Left ventricle myocardium inferior (tissue), 1 donor: ENCODE results near the gene DEPP1. TPM values are rescaled to one million over a fixed set of nuclear protein-coding genes. Genes with fewer than 3 reads are reported as not detected.

Source experiments
- DNase-seq: peaks from one replicate; pipeline ENCODE4 v3.0.0-alpha.2; 2020
- H3K27ac ChIP-seq: fragments of 200-600 bp; replicated peaks from 2 replicates; pipeline ENCODE4 v1.8.0; 2021
- H3K27me3 ChIP-seq: fragments of 200-600 bp; 2 replicates; pipeline ENCODE4 v1.8.0; 2021; ENCODE audit warnings: low read depth
- H3K36me3 ChIP-seq: fragments of 200-600 bp; 2 replicates; pipeline ENCODE4 v1.8.0; 2021
- H3K4me1 ChIP-seq: fragments of 200-600 bp; 2 replicates; pipeline ENCODE4 v1.8.0; 2021
- H3K4me3 ChIP-seq: fragments of 200-600 bp; 2 replicates; pipeline ENCODE4 v1.8.0; 2021; ENCODE audit warnings: mild to moderate bottlenecking, moderate library complexity
- H3K9me3 ChIP-seq: fragments of 200-600 bp; replicated peaks from 2 replicates; pipeline ENCODE4 v1.8.0; 2021
- intact Hi-C: fragments of 100-400 bp; cut with micrococcal nuclease; formaldehyde crosslinking; loops from one replicate; pipeline ENCODE4 v1.11.0; 2022
- total RNA-seq: library from RNA; stranded (reverse); fragmentation: NEBNext Ultra II Directional; extraction: Animal tissue kit (Norgen Biotek cat#: 25700); gene quantifications from one replicate; pipeline ENCODE4 v1.2.1, GENCODE V29; 2021
- TF ChIP-seq, protein P1 (sequence below): fragments of 200-600 bp; IDR thresholded peaks from 2 replicates; pipeline ENCODE4 v1.8.0; 2021; ENCODE audit warnings: antibody characterized with exemption, mild to moderate bottlenecking, borderline replicate concordance
- donor health status: DM: no; HTN: yes; CAD: no; lungs with severe emphysema.

DEPP1 gene
- total RNA-seq, 1 donor from 2014 or later, result 27.5 TPM

DNA sequence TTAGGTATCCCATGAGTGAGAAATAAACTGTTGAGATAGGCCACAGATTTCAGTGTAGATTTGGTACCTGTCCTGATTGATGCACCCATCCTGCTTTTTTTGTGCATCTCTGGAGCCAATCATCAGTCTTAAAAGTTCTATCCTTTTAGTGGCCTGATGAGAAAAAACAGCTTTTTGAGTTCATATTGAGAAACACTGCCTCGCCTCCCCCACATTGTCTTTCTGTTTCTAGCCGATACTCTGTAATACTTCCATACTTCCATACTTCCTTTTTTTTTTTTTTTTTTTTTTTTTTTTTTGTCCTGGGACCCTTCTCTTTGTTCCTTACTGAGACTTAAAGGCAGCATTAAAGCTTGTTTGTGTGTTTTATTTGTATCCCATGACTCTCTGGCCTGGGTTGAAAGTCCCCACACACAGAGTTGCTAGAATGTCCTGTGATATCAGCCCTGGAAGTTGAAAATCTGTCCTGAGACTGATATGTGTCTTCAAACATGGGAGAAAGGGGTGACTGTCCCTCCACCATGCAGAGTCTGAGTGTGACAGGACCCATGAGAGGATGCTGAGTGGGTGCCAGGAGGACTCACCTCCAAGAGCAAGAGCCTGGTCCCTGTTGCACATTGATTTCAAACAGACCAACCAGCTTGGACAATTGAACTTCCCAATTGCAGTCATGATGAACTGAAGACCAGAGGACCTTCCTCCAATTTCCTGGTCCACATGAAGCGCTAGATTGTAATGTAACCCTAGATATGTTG lies 27.8 kb upstream of the DEPP1 start:
- Histone ChIP-seq H3K4me3 (no peak overlapping the region), H3K27ac (no peak overlapping the region), H3K4me1 (peaks cover 49% of the 10 kb centered on the region), H3K36me3 (peaks cover 25% of the 10 kb centered on the region), H3K9me3 (peaks cover 8% of the 10 kb centered on the region), H3K27me3 (no peaks in the 10 kb centered on the region)
- TF ChIP-seq, protein P1, sequence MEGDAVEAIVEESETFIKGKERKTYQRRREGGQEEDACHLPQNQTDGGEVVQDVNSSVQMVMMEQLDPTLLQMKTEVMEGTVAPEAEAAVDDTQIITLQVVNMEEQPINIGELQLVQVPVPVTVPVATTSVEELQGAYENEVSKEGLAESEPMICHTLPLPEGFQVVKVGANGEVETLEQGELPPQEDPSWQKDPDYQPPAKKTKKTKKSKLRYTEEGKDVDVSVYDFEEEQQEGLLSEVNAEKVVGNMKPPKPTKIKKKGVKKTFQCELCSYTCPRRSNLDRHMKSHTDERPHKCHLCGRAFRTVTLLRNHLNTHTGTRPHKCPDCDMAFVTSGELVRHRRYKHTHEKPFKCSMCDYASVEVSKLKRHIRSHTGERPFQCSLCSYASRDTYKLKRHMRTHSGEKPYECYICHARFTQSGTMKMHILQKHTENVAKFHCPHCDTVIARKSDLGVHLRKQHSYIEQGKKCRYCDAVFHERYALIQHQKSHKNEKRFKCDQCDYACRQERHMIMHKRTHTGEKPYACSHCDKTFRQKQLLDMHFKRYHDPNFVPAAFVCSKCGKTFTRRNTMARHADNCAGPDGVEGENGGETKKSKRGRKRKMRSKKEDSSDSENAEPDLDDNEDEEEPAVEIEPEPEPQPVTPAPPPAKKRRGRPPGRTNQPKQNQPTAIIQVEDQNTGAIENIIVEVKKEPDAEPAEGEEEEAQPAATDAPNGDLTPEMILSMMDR, result no peak
- intact Hi-C loops, result no loop called here
- DNase-seq, result no peak

DNA sequence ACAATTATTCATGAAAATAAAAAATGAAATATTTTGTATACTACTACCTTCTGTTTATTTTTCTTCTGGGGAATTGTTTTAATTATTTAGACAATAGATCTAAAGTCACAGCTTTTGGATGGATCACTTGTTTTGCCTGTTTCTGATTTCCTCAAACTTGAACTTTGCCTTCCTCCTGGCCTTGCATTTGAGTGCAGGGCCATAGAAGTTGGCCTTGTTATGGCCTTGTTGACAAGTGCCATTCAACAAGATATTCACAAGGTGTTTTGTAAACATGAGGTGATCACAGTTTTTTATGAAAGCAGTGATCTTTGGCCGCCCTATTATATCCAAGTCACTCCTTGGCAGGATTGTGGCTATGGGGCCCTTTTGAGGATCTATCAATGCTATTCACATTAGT lies 26.7 kb upstream of the DEPP1 start:
- TF ChIP-seq, protein P1, result no peak
- intact Hi-C loops, result no loop called here

DNA sequence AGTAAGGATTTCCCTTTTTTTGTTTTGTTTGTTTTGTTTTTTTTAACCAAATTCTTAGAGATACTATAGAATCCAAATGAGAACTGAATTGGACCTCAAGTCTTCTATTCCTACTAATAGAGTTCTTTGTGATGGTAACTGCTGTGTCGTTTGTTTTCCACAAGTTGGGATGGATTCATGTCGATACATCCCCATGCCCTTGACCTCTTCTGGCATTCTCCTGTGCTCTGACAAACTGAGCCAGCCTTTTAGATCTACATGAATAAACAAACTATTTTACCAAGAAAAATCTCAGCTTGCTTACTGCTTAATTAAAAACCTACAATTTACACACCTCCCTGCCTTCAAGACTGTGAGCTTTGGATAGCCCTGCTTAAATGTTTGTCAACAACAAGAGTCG lies 26.1 kb upstream of the DEPP1 start:
- intact Hi-C loops, result no loop called here
- Histone ChIP-seq H3K4me3 (no peak overlapping the region), H3K4me1 (peaks cover 64% of the 10 kb centered on the region), H3K27me3 (no peaks in the 10 kb centered on the region), H3K36me3 (peaks cover 25% of the 10 kb centered on the region), H3K9me3 (peaks cover 8% of the 10 kb centered on the region), H3K27ac (no peak overlapping the region)
- TF ChIP-seq, protein P1, result no peak
- DNase-seq, result no peak

More for the DNA sequence above, 26.7 kb upstream of the DEPP1 start:
- peaks cover 58% of the 10 kb centered on the region for H3K4me1 ChIP-seq
- peaks cover 25% of the 10 kb centered on the region for H3K36me3 ChIP-seq
- no peak for DNase-seq
- H3K27ac ChIP-seq, result no peak overlapping the region
- no peak overlapping the region for H3K4me3 ChIP-seq
- peaks cover 8% of the 10 kb centered on the region for H3K9me3 ChIP-seq
- H3K27me3 ChIP-seq, result no peaks in the 10 kb centered on the region

DNA sequence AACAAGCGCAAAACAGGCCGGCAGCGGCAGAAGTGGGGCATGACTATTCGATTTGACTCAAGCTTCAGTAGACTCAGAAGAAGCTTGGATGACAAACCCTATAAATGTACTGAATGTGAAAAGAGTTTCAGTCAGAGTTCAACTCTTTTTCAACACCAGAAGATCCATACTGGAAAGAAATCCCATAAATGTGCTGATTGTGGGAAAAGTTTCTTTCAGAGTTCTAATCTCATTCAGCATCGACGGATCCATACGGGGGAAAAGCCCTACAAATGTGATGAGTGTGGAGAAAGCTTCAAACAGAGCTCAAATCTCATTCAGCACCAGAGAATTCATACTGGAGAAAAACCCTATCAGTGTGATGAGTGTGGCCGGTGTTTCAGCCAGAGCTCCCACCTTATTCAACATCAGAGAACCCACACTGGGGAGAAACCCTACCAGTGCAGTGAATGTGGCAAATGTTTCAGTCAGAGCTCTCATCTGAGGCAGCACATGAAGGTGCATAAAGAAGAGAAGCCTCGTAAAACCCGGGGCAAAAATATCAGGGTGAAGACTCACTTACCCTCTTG lies 24.9 kb upstream of the DEPP1 start:
- Histone ChIP-seq H3K4me1 (peaks cover 71% of the 10 kb centered on the region), H3K9me3 (peaks cover 8% of the 10 kb centered on the region), H3K27ac (peak overlapping the region; percentile 2), H3K4me3 (no peak overlapping the region), H3K27me3 (no peaks in the 10 kb centered on the region), H3K36me3 (peaks cover 25% of the 10 kb centered on the region)
- TF ChIP-seq, protein P1, result no peak
- intact Hi-C loops, result no loop called here
- no peak for DNase-seq

DNA sequence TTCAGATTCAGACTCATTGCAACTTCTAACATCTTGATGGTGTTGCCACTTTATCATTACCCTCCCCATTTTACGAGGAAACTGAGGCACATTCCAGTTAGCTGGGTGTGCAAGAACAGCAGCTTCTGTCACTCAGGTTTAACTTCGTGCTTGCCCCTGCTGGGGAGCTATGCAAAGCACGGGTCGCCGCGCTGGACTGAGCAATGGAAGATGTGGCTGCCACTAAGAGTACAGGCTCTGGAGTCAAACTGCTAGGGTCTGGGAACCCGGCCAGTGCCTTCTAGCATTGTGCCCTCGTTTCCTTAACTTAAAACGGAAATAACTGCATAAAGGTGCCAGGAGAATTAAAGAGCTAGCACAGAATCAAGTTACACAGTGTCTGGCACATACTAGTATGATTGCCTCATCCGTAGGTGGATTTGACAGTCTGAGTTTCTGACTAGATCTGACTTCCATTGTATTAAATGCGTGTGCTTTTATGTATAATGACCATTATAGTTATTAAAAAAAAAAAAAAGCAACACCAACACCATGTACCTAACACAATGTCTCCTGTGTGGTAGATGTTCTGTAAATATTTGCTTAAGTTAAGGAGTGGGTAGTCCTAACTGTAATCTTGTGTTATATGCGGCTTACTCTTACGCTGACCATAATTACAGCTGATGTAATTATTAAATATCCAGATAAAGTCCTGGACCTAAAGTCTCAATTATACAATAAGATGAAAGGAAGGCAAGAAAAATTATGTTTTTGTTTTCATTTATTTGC lies 23.0 kb upstream of the DEPP1 start:
- no peaks in the 10 kb centered on the region for H3K27me3 ChIP-seq
- peak; percentile 78 for DNase-seq
- H3K4me1 ChIP-seq, result peaks cover 86% of the 10 kb centered on the region
- H3K4me3 ChIP-seq, result peak overlapping the region; percentile 74
- TF ChIP-seq, protein P1, result peak; percentile 41
- H3K9me3 ChIP-seq, result peaks cover 8% of the 10 kb centered on the region
- peaks cover 25% of the 10 kb centered on the region for H3K36me3 ChIP-seq
- intact Hi-C loops, result no loop called here
- H3K27ac ChIP-seq, result peak overlapping the region; percentile 97
